WTC11 (cell line): Measurements from ENCODE around the gene CRBN. TPM values are rescaled to one million over a fixed set of nuclear protein-coding genes. Genes with fewer than 3 reads are reported as not detected.

ENCODE experiments used
- ATAC-seq: fragments of 200-7000 bp; cut with Tn5 transposase; 2 replicates; pipeline ENCODE4 v1.10.0; 2021; ENCODE audit warnings: mild to moderate bottlenecking, moderate library complexity
- CTCF ChIA-PET: fragments of 300-600 bp; sonication (Branson Sonifier 250); formaldehyde crosslinking; loops from one replicate; lab custom pipeline; 2021; ENCODE audit warnings: antibody characterized with exemption; lab: Charles Lee
- POLR2A ChIA-PET: fragments of 350-600 bp; sonication (Branson Sonifier 250); formaldehyde crosslinking; loops from one replicate; lab custom pipeline; 2021; ENCODE audit warnings: antibody characterized with exemption; lab: Charles Lee
- DNase-seq: peaks from one replicate; pipeline ENCODE4 v3.0.0; 2021; ENCODE audit warnings: low spot score
- H3K27ac Mint-ChIP-seq: 2 replicates; pipeline ENCODE4 v1.8.0; 2021; ENCODE audit warnings: mixed read lengths
- H3K27me3 Mint-ChIP-seq: 2 replicates; pipeline ENCODE4 v1.8.0; 2021; ENCODE audit warnings: low read depth, mild to moderate bottlenecking, moderate library complexity, mixed read lengths
- H3K36me3 Mint-ChIP-seq: 2 replicates; pipeline ENCODE4 v1.8.0; 2021; ENCODE audit warnings: mixed read lengths
- H3K4me1 Mint-ChIP-seq: 2 replicates; pipeline ENCODE4 v1.8.0; 2022; ENCODE audit warnings: mixed read lengths
- H3K4me3 Mint-ChIP-seq: 2 replicates; pipeline ENCODE4 v1.8.0; 2021; ENCODE audit warnings: mild to moderate bottlenecking, moderate library complexity, mixed read lengths
- H3K9me3 Mint-ChIP-seq: 2 replicates; pipeline ENCODE4 v1.8.0; 2021; ENCODE audit warnings: mixed read lengths
- CTCF ChIP-seq: fragments of 200-600 bp; IDR thresholded peaks from 2 replicates; pipeline ENCODE4 v1.8.0; 2022; ENCODE audit warnings: antibody characterized with exemption
- FOXJ3 ChIP-seq: sonication (generic); formaldehyde crosslinking; IDR thresholded peaks from 2 replicates; pipeline ENCODE4 v1.9.0; 2021; ENCODE audit warnings: missing genetic modification reagents, mild to moderate bottlenecking, borderline replicate concordance
- GABPB1 ChIP-seq: sonication (generic); formaldehyde crosslinking; IDR thresholded peaks from 2 replicates; pipeline ENCODE4 v1.8.1; 2023; ENCODE audit warnings: mild to moderate bottlenecking, missing genetic modification reagents
- GTF2I ChIP-seq: fragments of 250-450 bp; sonication (Bioruptor Pico); conservative IDR thresholded peaks from 2 replicates; pipeline ENCODE4 v1.4.0; 2021; ENCODE audit warnings: mild to moderate bottlenecking
- HMGA2 ChIP-seq: fragments of 250-450 bp; sonication (Bioruptor Pico); IDR thresholded peaks from 2 replicates; pipeline ENCODE4 v1.4.0; 2021; ENCODE audit warnings: mild to moderate bottlenecking, moderate library complexity
- IRF1 ChIP-seq: sonication (generic); formaldehyde crosslinking; IDR thresholded peaks from 2 replicates; pipeline ENCODE4 v1.8.0; 2023; ENCODE audit warnings: missing genetic modification reagents
- JAZF1 ChIP-seq: fragments of 250-450 bp; sonication (Bioruptor Pico); IDR thresholded peaks from 2 replicates; pipeline ENCODE4 v1.9.0; 2021; ENCODE audit warnings: moderate library complexity, mild to moderate bottlenecking, inconsistent platforms
- MXD4 ChIP-seq: fragments of 250-450 bp; sonication (Bioruptor Pico); IDR thresholded peaks from 2 replicates; pipeline ENCODE4 v1.8.0; 2021; ENCODE audit warnings: mild to moderate bottlenecking, moderate library complexity, borderline replicate concordance
- NFE2L1 ChIP-seq: sonication (generic); formaldehyde crosslinking; IDR thresholded peaks from 2 replicates; pipeline ENCODE4 v1.8.1; 2023; ENCODE audit warnings: missing genetic modification reagents
- OVOL2 ChIP-seq: fragments of 250-450 bp; sonication (Bioruptor Pico); IDR thresholded peaks from 2 replicates; pipeline ENCODE4 v1.9.0; 2021; ENCODE audit warnings: mild to moderate bottlenecking, borderline replicate concordance
- RORB ChIP-seq: fragments of 250-450 bp; sonication (Bioruptor Pico); IDR thresholded peaks from 2 replicates; pipeline ENCODE4 v1.9.0; 2021; ENCODE audit warnings: mild to moderate bottlenecking
- TP53 ChIP-seq: sonication (generic); formaldehyde crosslinking; IDR thresholded peaks from 2 replicates; pipeline ENCODE4 v1.8.1; 2023; ENCODE audit warnings: mild to moderate bottlenecking, missing genetic modification reagents
- USF2 ChIP-seq: sonication (generic); formaldehyde crosslinking; IDR thresholded peaks from 2 replicates; pipeline ENCODE4 v1.8.1; 2023; ENCODE audit warnings: mild to moderate bottlenecking, missing genetic modification reagents, moderate library complexity
- ZNF138 ChIP-seq: sonication (generic); formaldehyde crosslinking; conservative IDR thresholded peaks from 2 replicates; pipeline ENCODE4 v1.8.1; 2022; ENCODE audit warnings: mild to moderate bottlenecking, moderate library complexity, missing genetic modification reagents
- ZNF263 ChIP-seq: sonication (generic); formaldehyde crosslinking; IDR thresholded peaks from 2 replicates; pipeline ENCODE4 v1.8.1; 2022; ENCODE audit warnings: low read depth, mild to moderate bottlenecking, moderate library complexity, missing genetic modification reagents
- ZNF281 ChIP-seq: sonication (generic); formaldehyde crosslinking; IDR thresholded peaks from 2 replicates; pipeline ENCODE4 v1.8.0; 2023; ENCODE audit warnings: mild to moderate bottlenecking, missing genetic modification reagents
- ZNF425 ChIP-seq: fragments of 250-450 bp; sonication (Bioruptor Pico); conservative IDR thresholded peaks from 2 replicates; pipeline ENCODE4 v1.9.0; 2021; ENCODE audit warnings: mild to moderate bottlenecking
- total RNA-seq: library from RNA; stranded (reverse); gene quantifications from 3 replicates; pipeline ENCODE4 v1.2.3, GENCODE V29; 2021

The CRBN gene
- total RNA-seq, 1 experiment from 2014 or later, result 24.4 TPM

GRCh38 chr3:3151513-3151912 lies 28.0 kb downstream of the CRBN start (continued):
- TF ChIP-seq ZNF281 (CRISPR knock-in tag), result no peak
- no peak for TF ChIP-seq HMGA2 (CRISPR knock-in tag)

GRCh38 chr3:3149560-3149959 lies 29.9 kb downstream of the CRBN start:
- ATAC-seq, result no peak
- no peak overlapping the region for H3K4me3 Mint-ChIP-seq
- peaks cover 61% of the 10 kb centered on the region for H3K36me3 Mint-ChIP-seq
- no peaks in the 10 kb centered on the region for H3K4me1 Mint-ChIP-seq
- no peaks in the 10 kb centered on the region for H3K27me3 Mint-ChIP-seq
- H3K27ac Mint-ChIP-seq, result no peak overlapping the region
- ChIA-PET POLR2A (no interaction called here), CTCF (no interaction called here)
- no peak for TF ChIP-seq FOXJ3 (CRISPR knock-in tag)
- no peak for TF ChIP-seq USF2 (CRISPR knock-in tag)
- TF ChIP-seq GABPB1 (CRISPR knock-in tag), result no peak
- no peak for TF ChIP-seq ZNF425 (CRISPR knock-in tag)
- DNase-seq, result no peak
- 0 out of 2 replicates have a peak, but pooled peaks cover 4% of the 10 kb centered on the region for H3K9me3 Mint-ChIP-seq

GRCh38 chr3:3145831-3146230 lies 33.7 kb downstream of the CRBN start:
- DNase-seq, result no peak
- TF ChIP-seq OVOL2 (CRISPR knock-in tag) (no peak), ZNF263 (CRISPR knock-in tag) (no peak), MXD4 (CRISPR knock-in tag) (no peak), ZNF138 (CRISPR knock-in tag) (no peak), GTF2I (no peak), CTCF (no peak), GABPB1 (CRISPR knock-in tag) (no peak)
- Mint-ChIP-seq H3K4me3 (no peak overlapping the region), H3K4me1 (no peaks in the 10 kb centered on the region), H3K9me3 (peaks cover 4% of the 10 kb centered on the region; the same call in 1 of the 2 replicates), H3K27me3 (no peaks in the 10 kb centered on the region), H3K36me3 (peaks cover 70% of the 10 kb centered on the region), H3K27ac (no peak overlapping the region)
- ChIA-PET CTCF (no interaction called here), POLR2A (no interaction called here)
- no peak for ATAC-seq

- Mint-ChIP-seq H3K4me1 (no peaks in the 10 kb centered on the region), H3K9me3 (peaks cover 4% of the 10 kb centered on the region; the same call in 1 of the 2 replicates), H3K27ac (no peak overlapping the region), H3K27me3 (no peaks in the 10 kb centered on the region), H3K36me3 (peaks cover 70% of the 10 kb centered on the region)
- POLR2A ChIA-PET, result no interaction called here
- CTCF ChIA-PET, result no interaction called here
- TF ChIP-seq IRF1 (no peak), TP53 (CRISPR knock-in tag) (no peak), RORB (CRISPR knock-in tag) (no peak), JAZF1 (CRISPR knock-in tag) (no peak), MXD4 (CRISPR knock-in tag) (no peak), USF2 (CRISPR knock-in tag) (no peak), FOXJ3 (CRISPR knock-in tag) (no peak), NFE2L1 (no peak)
- TF ChIP-seq, all 79 proteins: peak for 0
- no peak for ATAC-seq
- no peak overlapping the region for H3K4me3 Mint-ChIP-seq
- DNase-seq, result no peak
Observed at GRCh38 chr3:3141939-3142338, 37.6 kb downstream of the CRBN start.
